HG03378 (cell line): Measurements from ENCODE around the gene RUNX3.
A peak's percentile ranks its signal among the peaks of the same experiment; 100 is the strongest.

ENCODE experiments used
- ATAC-seq: cut with Tn5 transposase; IDR thresholded peaks from one replicate; pipeline ENCODE4 v1.9.1; 2021; ENCODE audit warnings: mild to moderate bottlenecking, moderate library complexity; ENCODE audit not compliant: unreplicated experiment

RUNX3 gene

GRCh38 chr1:24963943-24964693 is 34.0 kb upstream of the RUNX3 start:
- ATAC-seq, result no peak

- ATAC-seq, result no peak
Observed at GRCh38 chr1:24963099-24963872, 33.2 kb upstream of the RUNX3 start.

- no peak for ATAC-seq
Observed at GRCh38 chr1:24961961-24962861, 32.1 kb upstream of the RUNX3 start.

- no peak for ATAC-seq
Observed at GRCh38 chr1:24961334-24961733, 31.3 kb upstream of the RUNX3 start.

GRCh38 chr1:24960071-24960801 is 30.2 kb upstream of the RUNX3 start:
- no peak for ATAC-seq

- no peak for ATAC-seq
Observed at GRCh38 chr1:24959623-24959975, 29.5 kb upstream of the RUNX3 start.

- ATAC-seq, result no peak
Observed at GRCh38 chr1:24958766-24959622, 28.9 kb upstream of the RUNX3 start.

GRCh38 chr1:24957808-24958752 is 28.0 kb upstream of the RUNX3 start:
- no peak for ATAC-seq

- ATAC-seq, result no peak
Observed at GRCh38 chr1:24957016-24957807, 27.1 kb upstream of the RUNX3 start.

- no peak for ATAC-seq
Observed at GRCh38 chr1:24955779-24956365, 25.8 kb upstream of the RUNX3 start.

- ATAC-seq, result peak; percentile 44
Observed at GRCh38 chr1:24955161-24955560, 25.1 kb upstream of the RUNX3 start.

- no peak for ATAC-seq
Observed at GRCh38 chr1:24954631-24955030, 24.6 kb upstream of the RUNX3 start.

GRCh38 chr1:24954022-24954421 is 23.9 kb upstream of the RUNX3 start:
- ATAC-seq, result no peak

- no peak for ATAC-seq
Observed at GRCh38 chr1:24952413-24952841, 22.4 kb upstream of the RUNX3 start.

GRCh38 chr1:24951810-24952412 is 21.8 kb upstream of the RUNX3 start:
- no peak for ATAC-seq

- no peak for ATAC-seq
Observed at GRCh38 chr1:24951337-24951736, 21.3 kb upstream of the RUNX3 start.

GRCh38 chr1:24949331-24949881 is 19.3 kb upstream of the RUNX3 start:
- no peak for ATAC-seq
